GM18498 (cell line): ENCODE measurements around the gene SLC20A1.
A peak's percentile ranks its signal among the peaks of the same experiment; 100 is the strongest.
"Not testable (repeated sequence)": the region's sequence is repeated elsewhere in the genome, so short reads cannot be mapped to it uniquely, and the experiment has no call there.

Experiments used
- ATAC-seq: cut with Tn5 transposase; IDR thresholded peaks from one replicate; pipeline ENCODE4 v1.9.1; 2021; ENCODE audit warnings: mild to moderate bottlenecking, moderate library complexity; ENCODE audit not compliant: unreplicated experiment

SLC20A1 gene

GRCh38 chr2:112644155-112644932 lies 1.4 kb upstream of the SLC20A1 start:
- ATAC-seq, result no peak

DNA sequence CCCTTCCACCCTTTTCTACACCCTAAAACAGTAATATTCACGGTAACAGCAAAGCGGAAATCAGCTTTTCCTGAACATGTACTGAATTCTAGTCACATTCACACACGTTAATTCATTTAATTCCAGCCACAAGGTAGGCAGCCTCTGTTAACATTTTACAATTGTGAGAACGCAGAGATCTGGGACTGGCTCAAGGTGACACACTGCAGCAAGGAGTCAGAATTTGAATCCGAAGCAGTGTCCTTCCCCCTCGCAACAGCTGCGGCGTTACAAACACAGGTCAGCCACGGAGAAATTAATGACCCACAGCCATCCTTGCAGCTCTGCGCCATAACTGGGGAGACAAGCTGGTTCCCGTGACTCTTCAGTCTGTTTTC lies 818 bp upstream of the SLC20A1 start:
- no peak for ATAC-seq

- ATAC-seq, result peak; percentile 37
Observed at GRCh38 chr2:112646102-112646719, 472 bp downstream of the SLC20A1 start.

DNA sequence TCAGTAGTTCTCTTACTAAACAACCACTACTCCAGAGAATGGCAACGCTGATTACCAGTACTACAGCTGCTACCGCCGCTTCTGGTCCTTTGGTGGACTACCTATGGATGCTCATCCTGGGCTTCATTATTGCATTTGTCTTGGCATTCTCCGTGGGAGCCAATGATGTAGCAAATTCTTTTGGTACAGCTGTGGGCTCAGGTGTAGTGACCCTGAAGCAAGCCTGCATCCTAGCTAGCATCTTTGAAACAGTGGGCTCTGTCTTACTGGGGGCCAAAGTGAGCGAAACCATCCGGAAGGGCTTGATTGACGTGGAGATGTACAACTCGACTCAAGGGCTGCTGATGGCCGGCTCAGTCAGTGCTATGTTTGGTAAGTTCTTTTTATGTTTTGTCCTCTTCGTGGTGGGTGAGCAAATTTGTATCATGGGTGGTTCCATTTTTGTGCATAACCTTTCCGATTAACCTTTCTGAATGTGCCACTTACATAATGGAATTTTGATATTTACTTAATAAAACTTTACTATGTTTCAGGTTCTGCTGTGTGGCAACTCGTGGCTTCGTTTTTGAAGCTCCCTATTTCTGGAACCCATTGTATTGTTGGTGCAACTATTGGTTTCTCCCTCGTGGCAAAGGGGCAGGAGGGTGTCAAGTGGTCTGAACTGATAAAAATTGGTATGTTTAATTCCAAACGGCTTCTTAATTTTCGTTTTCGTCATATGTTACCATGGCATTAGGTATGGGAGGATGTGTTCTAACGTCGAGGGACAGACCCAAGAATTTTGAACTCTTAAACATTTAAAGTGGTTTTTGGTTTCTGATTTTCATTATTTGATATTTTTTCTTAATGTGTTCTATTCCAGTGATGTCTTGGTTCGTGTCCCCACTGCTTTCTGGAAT lies 1.3 kb downstream of the SLC20A1 start:
- ATAC-seq, result no peak

- no peak for ATAC-seq
Observed at GRCh38 chr2:112648081-112648480, 2.3 kb downstream of the SLC20A1 start.

DNA sequence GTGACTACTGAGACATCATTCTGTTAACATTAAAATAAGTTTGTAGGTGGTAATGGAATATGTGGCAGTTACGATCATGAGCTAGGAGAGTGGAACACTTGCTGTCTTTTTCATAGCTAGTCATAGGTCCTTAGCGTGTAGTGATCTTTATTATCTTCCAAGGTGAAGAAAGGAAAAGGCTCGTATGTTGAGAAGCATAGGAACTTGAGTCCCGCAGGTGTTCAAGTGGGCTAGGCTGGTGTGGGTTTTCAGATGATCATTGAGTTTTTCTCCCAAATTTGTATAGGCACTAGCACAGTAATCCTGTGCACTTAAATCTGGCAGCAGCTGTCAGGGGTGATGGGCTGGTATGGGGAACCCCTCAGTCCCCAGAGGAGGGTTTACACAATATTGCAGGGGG lies 10.9 kb downstream of the SLC20A1 start:
- ATAC-seq, result no peak

DNA sequence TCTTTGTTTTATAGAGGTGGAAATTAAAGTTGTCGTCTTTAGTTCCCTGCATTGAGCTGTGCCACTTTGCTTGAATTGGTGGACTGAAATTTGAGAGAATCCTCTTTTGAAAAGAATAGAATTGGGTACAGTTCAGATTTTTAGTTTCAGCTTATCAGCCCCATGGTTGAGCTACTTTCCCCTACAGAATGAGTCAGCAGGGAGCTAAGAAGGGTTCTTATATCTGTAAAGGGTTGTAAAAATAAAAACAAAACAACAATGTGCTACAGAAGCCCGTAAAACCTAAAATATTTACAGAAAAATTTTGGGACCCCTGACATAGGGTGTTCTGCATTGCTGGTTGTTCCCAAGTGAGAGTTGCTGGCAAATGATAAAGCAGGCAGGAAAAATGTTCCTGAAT lies 12.6 kb downstream of the SLC20A1 start:
- ATAC-seq, result no peak

GRCh38 chr2:112658839-112659667 lies 13.3 kb downstream of the SLC20A1 start:
- ATAC-seq, result no peak

DNA sequence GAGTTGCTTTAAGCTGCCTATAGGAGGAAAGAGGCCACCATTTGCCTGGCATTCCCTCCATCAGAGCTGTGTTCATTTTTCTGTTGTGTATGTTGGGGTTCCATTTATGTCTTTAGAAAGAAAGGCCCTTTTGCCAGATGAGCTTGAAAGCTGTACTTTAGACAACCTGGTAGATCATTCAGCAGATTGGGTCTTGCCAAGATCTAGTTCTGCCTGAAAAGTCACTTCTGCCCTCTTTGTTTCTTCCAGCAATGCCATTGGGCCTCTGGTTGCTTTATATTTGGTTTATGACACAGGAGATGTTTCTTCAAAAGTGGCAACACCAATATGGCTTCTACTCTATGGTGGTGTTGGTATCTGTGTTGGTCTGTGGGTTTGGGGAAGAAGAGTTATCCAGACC lies 14.4 kb downstream of the SLC20A1 start:
- no peak for ATAC-seq

- no peak for ATAC-seq
Observed at GRCh38 chr2:112661656-112662305, 16.0 kb downstream of the SLC20A1 start.

DNA sequence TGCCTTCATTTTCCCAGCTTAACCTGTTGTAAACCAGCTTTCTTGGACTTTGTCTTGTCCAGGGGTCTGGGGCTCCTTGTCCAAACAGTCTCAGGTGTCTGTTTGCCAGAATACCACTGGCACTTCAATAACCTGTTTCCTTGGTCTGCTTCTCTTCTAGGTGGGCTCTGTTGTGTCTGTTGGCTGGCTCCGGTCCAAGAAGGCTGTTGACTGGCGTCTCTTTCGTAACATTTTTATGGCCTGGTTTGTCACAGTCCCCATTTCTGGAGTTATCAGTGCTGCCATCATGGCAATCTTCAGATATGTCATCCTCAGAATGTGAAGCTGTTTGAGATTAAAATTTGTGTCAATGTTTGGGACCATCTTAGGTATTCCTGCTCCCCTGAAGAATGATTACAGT lies 17.0 kb downstream of the SLC20A1 start:
- no peak for ATAC-seq

- no peak for ATAC-seq
Observed at GRCh38 chr2:112664689-112665088, 18.9 kb downstream of the SLC20A1 start.

DNA sequence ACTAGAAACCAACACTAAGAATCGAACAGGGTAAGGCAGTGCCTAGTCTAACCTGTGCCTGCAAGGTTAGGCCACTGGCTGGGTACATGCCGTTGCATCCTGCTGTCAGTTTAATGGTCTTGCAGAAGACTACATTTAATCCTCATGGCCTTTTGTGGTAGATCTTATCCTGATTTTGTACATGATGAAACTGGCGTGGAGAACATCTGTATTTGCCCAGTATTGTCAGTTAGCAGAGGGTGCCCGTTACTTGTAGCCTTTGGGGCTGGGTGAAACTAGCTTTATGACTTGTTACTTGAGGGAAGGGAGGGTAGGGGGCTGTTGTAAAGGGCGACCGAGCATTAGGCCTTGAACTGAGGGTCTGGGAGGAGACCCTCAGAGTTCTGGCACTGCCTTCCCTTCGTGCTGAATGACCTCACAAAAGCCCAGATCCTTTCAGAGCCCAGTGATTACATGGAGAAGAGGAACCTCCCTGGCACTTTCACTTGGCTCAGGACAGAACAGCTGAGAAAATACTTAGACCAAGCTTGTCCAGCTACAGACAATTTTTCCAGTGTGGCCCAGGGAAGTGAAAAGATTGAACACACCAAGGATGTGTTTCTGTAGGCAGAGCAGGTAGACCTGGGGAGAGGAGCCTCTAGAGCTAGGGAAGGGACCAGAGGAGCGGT lies 19.5 kb downstream of the SLC20A1 start:
- no peak for ATAC-seq

GRCh38 chr2:112666761-112667122 lies 21.0 kb downstream of the SLC20A1 start:
- no peak for ATAC-seq

- ATAC-seq, result not testable (repeated sequence)
Observed at GRCh38 chr2:112667540-112667939, 21.8 kb downstream of the SLC20A1 start.

GRCh38 chr2:112669667-112670066 lies 23.9 kb downstream of the SLC20A1 start:
- no peak for ATAC-seq

DNA sequence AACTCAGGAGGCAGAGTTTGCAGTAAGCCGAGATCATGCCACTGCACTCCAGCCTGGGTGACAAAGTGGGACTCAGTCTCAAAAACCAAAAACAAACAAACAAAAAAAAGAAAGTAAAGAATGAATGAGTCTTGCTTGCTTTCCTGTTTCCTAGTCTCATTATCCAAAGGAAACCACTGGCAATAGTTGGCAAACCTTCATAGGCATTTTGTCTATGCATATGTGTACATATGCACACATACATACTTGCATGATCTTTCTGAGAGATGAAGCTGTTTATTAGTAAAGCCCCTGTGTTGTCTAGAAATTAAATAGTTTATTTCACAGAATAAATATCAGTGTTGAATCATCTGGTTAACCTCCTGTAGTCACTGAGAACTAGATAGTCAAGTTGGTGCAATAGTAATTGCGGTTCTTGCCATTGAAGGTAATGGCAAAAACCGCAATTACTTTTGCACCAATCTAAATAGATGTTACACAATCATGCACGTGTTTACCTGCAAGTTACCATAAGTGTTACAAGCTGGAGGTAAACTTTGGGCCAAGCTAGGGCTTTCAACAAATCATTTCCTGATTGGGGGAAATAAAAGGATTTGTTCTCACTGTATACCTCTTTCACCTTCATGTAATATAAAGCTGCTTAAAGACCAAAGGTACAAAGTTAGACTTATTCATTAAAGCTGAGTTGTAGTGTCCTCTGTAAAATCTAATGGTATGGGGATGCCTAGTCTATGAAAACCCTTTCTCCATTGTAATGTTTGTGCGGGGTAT lies 24.7 kb downstream of the SLC20A1 start:
- no peak for ATAC-seq

DNA sequence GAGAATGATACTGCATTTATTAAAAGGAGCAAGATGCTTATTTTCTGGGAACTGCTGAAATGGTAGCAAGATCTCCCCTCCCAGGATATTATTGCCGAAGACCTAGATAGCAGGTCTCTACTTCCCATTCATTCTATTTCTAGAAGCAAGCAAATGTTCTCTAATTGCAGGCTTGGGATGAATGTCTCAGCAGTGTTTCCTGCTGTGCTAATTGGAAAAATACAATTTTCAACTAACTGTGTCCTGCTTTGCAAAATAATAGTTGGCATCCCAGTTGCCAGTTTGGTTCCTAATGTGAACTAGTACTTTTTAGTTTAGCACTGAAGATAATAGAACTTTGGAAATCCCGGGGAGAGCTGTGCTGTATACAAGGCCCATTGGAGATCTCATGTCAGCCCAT lies 26.1 kb downstream of the SLC20A1 start:
- no peak for ATAC-seq

GRCh38 chr2:112673008-112673407 lies 27.3 kb downstream of the SLC20A1 start:
- no peak for ATAC-seq
